ENCODE measurements around the gene TSPAN11.

GRCh38 chr12:30964896-30965612, 38.5 kb downstream of the TSPAN11 start:
- TF ChIP-seq CTCF (IDR thresholded peaks at IDR 0.05) (no peak), TCF7L2 (IDR thresholded peaks at IDR 0.05; ENCODE audit: low read depth, low read length) (no peak), POLR2AphosphoS5 (IDR thresholded peaks at IDR 0.05; ENCODE audit: low read depth, low read length) (no peak)
